Tibial artery (tissue), 4 donors: ENCODE results near the gene CEP76.
"Not testable (repeated sequence)": the region's sequence is repeated elsewhere in the genome, so short reads cannot be mapped to it uniquely, and the experiment has no call there.

Experiments
- DNase-seq, 2 donors: peaks; one replicate each; pipeline ENCODE4 v3.0.0-alpha.2; 2019
- H3K27ac ChIP-seq, 2 donors: fragments of 200-600 bp; sonication (generic) in 1 of 2; 1 replicate in 1 of 2; 2 replicates in 1 of 2; pipeline ENCODE4 v1.5.1; 2018 to 2019; ENCODE audit warnings: mild to moderate bottlenecking in 1 of 2
- H3K27me3 ChIP-seq, 2 donors: fragments of 200-600 bp; sonication (generic) in 1 of 2; one replicate each; pipeline versions ENCODE4 v1.5.1 to v1.6.0; 2016 to 2019
- H3K36me3 ChIP-seq, 3 donors: fragments of 200-600 bp; sonication (generic) in 2 of 3; one replicate each; pipeline ENCODE4 v1.5.1; 2016 to 2019; ENCODE audit warnings: mild to moderate bottlenecking in 2 of 3
- H3K4me1 ChIP-seq, 4 donors: fragments of 200-600 bp; sonication (generic) in 2 of 4; 1 replicate in 3 of 4; 2 replicates in 1 of 4; pipeline ENCODE4 v1.5.1; 2016 to 2019
- H3K4me3 ChIP-seq, 2 donors: fragments of 200-600 bp; sonication (generic) in 1 of 2; 1 replicate in 1 of 2; 2 replicates in 1 of 2; pipeline ENCODE4 v1.5.1; 2018 to 2019; ENCODE audit warnings: mild to moderate bottlenecking in 2 of 2
- H3K9me3 ChIP-seq, 3 donors: fragments of 200-600 bp; sonication (generic) in 1 of 3; one replicate each; pipeline ENCODE4 v1.5.1; 2016 to 2019
- intact Hi-C: fragments of 100-400 bp; cut with DNase I; formaldehyde crosslinking; loops from one replicate; pipeline ENCODE4 v1.15.0; 2023; ENCODE audit warnings: low total_unique reads
- TF ChIP-seq, protein P1 (sequence below), 2 experiments: fragments of 200-600 bp in 1 of 2; fragments of 450-650 bp in 1 of 2; IDR thresholded peaks; one replicate each; pipeline ENCODE4 v1.5.1; 2017 to 2019; ENCODE audit warnings: antibody characterized with exemption in 2 of 2, mild to moderate bottlenecking in 1 of 2, moderate library complexity in 1 of 2

CEP76 gene

GRCh38 chr18:12628706-12629702, 73.5 kb downstream of the CEP76 start:
- no peaks in the 10 kb centered on the region for H3K27me3 ChIP-seq
- TF ChIP-seq, protein P1, sequence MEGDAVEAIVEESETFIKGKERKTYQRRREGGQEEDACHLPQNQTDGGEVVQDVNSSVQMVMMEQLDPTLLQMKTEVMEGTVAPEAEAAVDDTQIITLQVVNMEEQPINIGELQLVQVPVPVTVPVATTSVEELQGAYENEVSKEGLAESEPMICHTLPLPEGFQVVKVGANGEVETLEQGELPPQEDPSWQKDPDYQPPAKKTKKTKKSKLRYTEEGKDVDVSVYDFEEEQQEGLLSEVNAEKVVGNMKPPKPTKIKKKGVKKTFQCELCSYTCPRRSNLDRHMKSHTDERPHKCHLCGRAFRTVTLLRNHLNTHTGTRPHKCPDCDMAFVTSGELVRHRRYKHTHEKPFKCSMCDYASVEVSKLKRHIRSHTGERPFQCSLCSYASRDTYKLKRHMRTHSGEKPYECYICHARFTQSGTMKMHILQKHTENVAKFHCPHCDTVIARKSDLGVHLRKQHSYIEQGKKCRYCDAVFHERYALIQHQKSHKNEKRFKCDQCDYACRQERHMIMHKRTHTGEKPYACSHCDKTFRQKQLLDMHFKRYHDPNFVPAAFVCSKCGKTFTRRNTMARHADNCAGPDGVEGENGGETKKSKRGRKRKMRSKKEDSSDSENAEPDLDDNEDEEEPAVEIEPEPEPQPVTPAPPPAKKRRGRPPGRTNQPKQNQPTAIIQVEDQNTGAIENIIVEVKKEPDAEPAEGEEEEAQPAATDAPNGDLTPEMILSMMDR (IDR thresholded peaks at IDR 0.05) = no peak
- intact Hi-C loops = no loop called here
- no peak overlapping the region for H3K27ac ChIP-seq
- no peak overlapping the region for H3K4me3 ChIP-seq
- H3K9me3 ChIP-seq = no peaks in the 10 kb centered on the region
- H3K4me1 ChIP-seq = peaks cover 0 to 6% (median 0%) of the 10 kb centered on the region in 4 donors
- DNase-seq = no peak
- no peaks in the 10 kb centered on the region for H3K36me3 ChIP-seq

DNA sequence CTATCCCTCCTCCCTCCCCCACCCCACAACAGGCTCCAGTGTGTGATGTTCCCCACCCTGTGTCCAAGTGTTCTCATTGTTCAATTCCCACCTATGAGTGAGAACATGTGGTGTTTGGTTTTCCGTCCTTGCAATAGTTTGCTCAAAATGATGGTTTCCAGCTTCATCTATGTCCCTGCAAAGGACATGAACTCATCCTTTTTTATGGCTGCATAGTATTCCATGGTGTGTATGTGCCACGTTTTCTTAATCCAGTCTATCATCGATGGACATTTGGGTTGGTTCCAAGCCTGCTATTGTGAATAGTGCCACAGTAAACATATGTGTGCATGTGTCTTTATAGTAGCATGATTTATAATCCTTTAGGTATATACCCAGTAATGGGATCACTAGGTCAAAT, 75.3 kb downstream of the CEP76 start:
- H3K9me3 ChIP-seq, H3K4me1 ChIP-seq, intact Hi-C loops, H3K27me3 ChIP-seq, DNase-seq, H3K36me3 ChIP-seq, H3K27ac ChIP-seq, H3K4me3 ChIP-seq: not testable (repeated sequence)

DNA sequence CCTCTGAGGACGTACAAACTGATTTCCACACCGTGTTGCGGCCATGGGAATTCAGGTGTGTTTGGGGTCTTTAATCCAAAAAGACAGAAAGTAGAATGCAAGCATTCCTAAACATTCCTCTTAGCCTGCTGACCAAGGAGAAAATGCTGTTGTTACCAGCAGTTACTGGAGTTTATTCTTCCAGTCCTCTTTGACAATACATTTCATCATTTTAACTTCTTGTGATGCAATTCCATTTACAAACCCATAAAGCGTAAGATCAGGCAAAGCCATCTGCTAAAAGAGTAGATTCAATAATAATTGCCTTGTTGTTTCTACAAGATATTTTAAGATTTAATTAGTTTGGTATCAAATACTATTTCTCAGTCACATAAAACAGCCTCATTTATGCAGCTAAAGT, 77.3 kb downstream of the CEP76 start:
- TF ChIP-seq, protein P1 (IDR thresholded peaks at IDR 0.05) = no peak
- H3K4me3 ChIP-seq = no peak overlapping the region
- intact Hi-C loops = no loop called here
- DNase-seq = no peak
- no peaks in the 10 kb centered on the region for H3K27me3 ChIP-seq
- H3K27ac ChIP-seq = no peak overlapping the region
- H3K36me3 ChIP-seq = no peaks in the 10 kb centered on the region
- no peaks in the 10 kb centered on the region for H3K9me3 ChIP-seq
- no peaks in the 10 kb centered on the region for H3K4me1 ChIP-seq
